Left cardiac atrium (tissue), 4 donors: ENCODE measurements around the gene CAPRIN2. TPM values are rescaled to one million over a fixed set of nuclear protein-coding genes. Genes with fewer than 3 reads are reported as not detected.

Experiments used
- ATAC-seq, 2 donors: fragments of 200-7000 bp; cut with Tn5 transposase; one replicate each; pipeline ENCODE4 v1.9.1; 2020; ENCODE audit warnings: mild to moderate bottlenecking in 2 of 2, moderate library complexity in 2 of 2
- DNase-seq: peaks from one replicate; pipeline ENCODE4 v3.0.0-alpha.2; 2020
- intact Hi-C, 2 donors: fragments of 100-400 bp; cut with DNase I; formaldehyde crosslinking; loops; one replicate each; pipeline versions ENCODE4 v1.14.1 to v1.15.1; 2022 to 2023
- total RNA-seq, 2 donors: library from RNA; stranded (reverse); fragmentation: NEBNext Ultra II Directional; extraction: Animal tissue kit (Norgen Biotek cat#: 25700); gene quantifications; one replicate each; pipeline ENCODE4 v1.2.1, GENCODE V29; 2021
- donor health status: DM: no; HTN: yes; CAD: no.
- donor health status: DM: no; HTN: yes; CAD: no; lungs with severe emphysema.
- donor health status: DM: yes; HTN: yes; CAD: no.
- donor health status: Dilated cardiomyopathy.

CAPRIN2 gene
- total RNA-seq, 2 donors from 2014 or later: 17.9 to 20.9 TPM

- intact Hi-C loops: no loop called here
- no peak for DNase-seq
- ATAC-seq: no peak
Measured at GRCh38 chr12:30661210-30661609, 93.5 kb downstream of the CAPRIN2 start.

Other genes starting within 250 kb of the CAPRIN2 start
- gene IPO8, start 59.1 kb downstream of the CAPRIN2 start, total RNA-seq: 10 to 100 TPM; 21.9 to 28.5 TPM
- gene TSPAN11, start 171.8 kb upstream of the CAPRIN2 start, total RNA-seq: 1 to 10 TPM; 2.5 to 3.8 TPM